HFFc6 (cell line): ENCODE measurements around the gene PDGFC. TPM values are rescaled to one million over a fixed set of nuclear protein-coding genes. Genes with fewer than 3 reads are reported as not detected.

Source experiments
- DNase-seq: peaks from one replicate; pipeline ENCODE4 v3.0.0-alpha.2; 2018
- H3K27ac Mint-ChIP-seq: 2 replicates; pipeline ENCODE4 v1.8.0; 2020; ENCODE audit warnings: mild to moderate bottlenecking, mixed read lengths
- H3K27me3 Mint-ChIP-seq: 2 replicates; pipeline ENCODE4 v1.8.0; 2021; ENCODE audit warnings: mild to moderate bottlenecking, moderate library complexity, mixed read lengths; ENCODE audit not compliant: insufficient read depth
- H3K36me3 Mint-ChIP-seq: 2 replicates; pipeline ENCODE4 v1.8.0; 2021; ENCODE audit warnings: low read depth, mixed read lengths
- H3K4me1 Mint-ChIP-seq: 2 replicates; pipeline ENCODE4 v1.8.0; 2020; ENCODE audit warnings: low read depth, mixed read lengths
- H3K4me3 Mint-ChIP-seq: 2 replicates; pipeline ENCODE4 v1.8.0; 2020; ENCODE audit warnings: mild to moderate bottlenecking, moderate library complexity, mixed read lengths
- H3K9me3 Mint-ChIP-seq: 2 replicates; pipeline ENCODE4 v1.8.0; 2020; ENCODE audit warnings: mild to moderate bottlenecking, mixed read lengths
- total RNA-seq, 6 experiments: library from RNA; stranded (reverse); fragmentation: NEBNext Ultra II Directional; extraction: Animal tissue kit (Norgen Biotek cat#: 25700); gene quantifications; 2 replicates in 1 of 6; 3 replicates in 5 of 6; pipeline ENCODE4 v1.2.3, GENCODE V29; 2021
- TF ChIP-seq, protein P1 (sequence below): fragments of 200-600 bp; sonication (generic); IDR thresholded peaks from 2 replicates; pipeline ENCODE4 v1.5.0; 2021; ENCODE audit warnings: antibody characterized with exemption, mild to moderate bottlenecking

Gene PDGFC
- total RNA-seq, 6 experiments from 2014 or later = 71.5 to 112 (median 76.1) TPM

GRCh38 chr4:156781852-156782251 is 189.7 kb downstream of the PDGFC start:
- Mint-ChIP-seq H3K27me3 (no peaks in the 10 kb centered on the region; the same call in 1 of the 2 replicates), H3K4me3 (peak overlapping the region; percentile 29; the same call in 1 of the 2 replicates), H3K36me3 (peaks cover 36% of the 10 kb centered on the region), H3K9me3 (peaks cover 5% of the 10 kb centered on the region; the same call in 1 of the 2 replicates), H3K27ac (peak overlapping the region; percentile 51), H3K4me1 (peaks cover 9% of the 10 kb centered on the region)
- TF ChIP-seq, protein P1, sequence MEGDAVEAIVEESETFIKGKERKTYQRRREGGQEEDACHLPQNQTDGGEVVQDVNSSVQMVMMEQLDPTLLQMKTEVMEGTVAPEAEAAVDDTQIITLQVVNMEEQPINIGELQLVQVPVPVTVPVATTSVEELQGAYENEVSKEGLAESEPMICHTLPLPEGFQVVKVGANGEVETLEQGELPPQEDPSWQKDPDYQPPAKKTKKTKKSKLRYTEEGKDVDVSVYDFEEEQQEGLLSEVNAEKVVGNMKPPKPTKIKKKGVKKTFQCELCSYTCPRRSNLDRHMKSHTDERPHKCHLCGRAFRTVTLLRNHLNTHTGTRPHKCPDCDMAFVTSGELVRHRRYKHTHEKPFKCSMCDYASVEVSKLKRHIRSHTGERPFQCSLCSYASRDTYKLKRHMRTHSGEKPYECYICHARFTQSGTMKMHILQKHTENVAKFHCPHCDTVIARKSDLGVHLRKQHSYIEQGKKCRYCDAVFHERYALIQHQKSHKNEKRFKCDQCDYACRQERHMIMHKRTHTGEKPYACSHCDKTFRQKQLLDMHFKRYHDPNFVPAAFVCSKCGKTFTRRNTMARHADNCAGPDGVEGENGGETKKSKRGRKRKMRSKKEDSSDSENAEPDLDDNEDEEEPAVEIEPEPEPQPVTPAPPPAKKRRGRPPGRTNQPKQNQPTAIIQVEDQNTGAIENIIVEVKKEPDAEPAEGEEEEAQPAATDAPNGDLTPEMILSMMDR = no peak; the same call in 1 of the 2 replicates
- peak; percentile 58 for DNase-seq

GRCh38 chr4:156779774-156780173 is 191.8 kb downstream of the PDGFC start:
- Mint-ChIP-seq H3K4me3 (peak overlapping the region; percentile 68), H3K27me3 (no peaks in the 10 kb centered on the region; the same call in 1 of the 2 replicates), H3K27ac (peak overlapping the region; percentile 87), H3K9me3 (peaks cover 5% of the 10 kb centered on the region; the same call in 1 of the 2 replicates), H3K36me3 (peaks cover 36% of the 10 kb centered on the region), H3K4me1 (peaks cover 29% of the 10 kb centered on the region)
- TF ChIP-seq, protein P1 = no peak
- DNase-seq = peak; percentile 84

DNA sequence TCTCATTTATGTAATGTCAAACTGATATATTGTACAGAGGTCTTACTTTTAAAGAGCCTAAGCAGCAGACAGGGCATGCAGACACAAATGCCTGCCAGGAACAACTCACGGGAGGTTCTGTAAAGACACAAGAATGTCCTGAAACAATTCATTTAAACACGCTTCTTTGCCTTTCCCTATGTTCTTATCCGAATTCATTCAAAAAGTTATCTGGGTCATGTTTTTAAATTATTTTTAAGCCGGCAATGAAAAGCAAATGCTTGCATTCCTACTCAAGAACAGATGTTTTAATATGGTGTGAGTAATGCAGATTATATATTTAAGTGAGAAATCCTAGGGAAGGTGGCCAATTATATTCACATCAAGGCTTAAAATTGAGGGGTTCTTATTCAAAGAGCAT is 192.6 kb downstream of the PDGFC start:
- peak overlapping the region; percentile 87 for H3K27ac Mint-ChIP-seq
- peaks cover 5% of the 10 kb centered on the region; the same call in 1 of the 2 replicates for H3K9me3 Mint-ChIP-seq
- TF ChIP-seq, protein P1 = no peak
- H3K4me3 Mint-ChIP-seq = peak overlapping the region; percentile 68
- no peaks in the 10 kb centered on the region; the same call in 1 of the 2 replicates for H3K27me3 Mint-ChIP-seq
- peaks cover 37% of the 10 kb centered on the region for H3K4me1 Mint-ChIP-seq
- H3K36me3 Mint-ChIP-seq = peaks cover 31% of the 10 kb centered on the region
- peak; percentile 25 for DNase-seq

DNA sequence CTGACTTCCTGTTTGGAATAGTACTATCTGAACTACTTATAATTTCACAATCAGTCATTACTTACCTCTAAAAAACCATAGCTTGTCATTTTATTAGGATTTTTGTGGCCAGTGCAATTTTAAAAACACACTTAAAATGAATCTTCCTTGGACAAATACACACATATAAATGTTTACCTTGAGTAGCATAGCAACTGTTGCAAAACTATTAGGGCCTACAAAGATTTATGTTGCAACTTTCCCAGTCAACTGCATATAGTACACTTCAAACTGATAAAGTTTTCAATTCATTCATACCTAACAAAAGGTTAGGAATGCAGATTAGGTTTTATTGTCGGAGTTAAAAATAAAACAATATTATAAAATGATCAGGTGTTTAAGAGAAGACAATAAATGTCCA is 193.0 kb downstream of the PDGFC start:
- peak; percentile 90 for DNase-seq
- Mint-ChIP-seq H3K36me3 (peaks cover 26% of the 10 kb centered on the region), H3K4me1 (peaks cover 41% of the 10 kb centered on the region), H3K27me3 (no peaks in the 10 kb centered on the region; the same call in 1 of the 2 replicates), H3K27ac (peak overlapping the region; percentile 87), H3K9me3 (peaks cover 2% of the 10 kb centered on the region; the same call in 1 of the 2 replicates), H3K4me3 (peak overlapping the region; percentile 68)
- TF ChIP-seq, protein P1 = no peak

DNA sequence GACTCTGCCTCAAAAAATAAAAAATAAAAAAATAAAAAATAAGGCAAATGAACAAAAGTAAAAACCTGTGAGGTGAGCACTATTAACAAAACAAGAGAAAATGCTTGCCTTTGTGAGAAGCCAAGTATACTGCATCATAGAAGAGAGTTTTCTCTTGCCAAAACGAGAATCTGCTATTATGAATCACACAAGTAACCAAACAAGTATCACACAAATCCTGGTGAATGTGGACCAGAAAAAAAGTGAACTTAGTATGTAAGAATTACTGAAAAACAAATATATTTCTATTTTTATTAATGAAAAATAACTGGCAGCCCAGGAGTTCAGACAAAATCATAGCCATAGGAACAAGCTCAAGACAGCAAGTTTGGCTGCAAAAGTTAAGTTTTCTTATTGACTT is 193.5 kb downstream of the PDGFC start:
- no peak overlapping the region; the same call in 1 of the 2 replicates for H3K4me3 Mint-ChIP-seq
- peaks cover 21% of the 10 kb centered on the region for H3K36me3 Mint-ChIP-seq
- H3K27ac Mint-ChIP-seq = peak overlapping the region; percentile 87
- no peaks in the 10 kb centered on the region; the same call in 1 of the 2 replicates for H3K27me3 Mint-ChIP-seq
- peak; percentile 30 for DNase-seq
- TF ChIP-seq, protein P1 = no peak
- H3K4me1 Mint-ChIP-seq = peaks cover 46% of the 10 kb centered on the region
- H3K9me3 Mint-ChIP-seq = no peaks in the 10 kb centered on the region
